ENCODE results near the gene VGLL4. TPM values are rescaled to one million over a fixed set of nuclear protein-coding genes. Genes with fewer than 3 reads are reported as not detected.
A peak's percentile ranks its signal among the peaks of the same experiment; 100 is the strongest.

Gene VGLL4
- total RNA-seq, 1 experiment from 2014 or later: 46.3 TPM

DNA sequence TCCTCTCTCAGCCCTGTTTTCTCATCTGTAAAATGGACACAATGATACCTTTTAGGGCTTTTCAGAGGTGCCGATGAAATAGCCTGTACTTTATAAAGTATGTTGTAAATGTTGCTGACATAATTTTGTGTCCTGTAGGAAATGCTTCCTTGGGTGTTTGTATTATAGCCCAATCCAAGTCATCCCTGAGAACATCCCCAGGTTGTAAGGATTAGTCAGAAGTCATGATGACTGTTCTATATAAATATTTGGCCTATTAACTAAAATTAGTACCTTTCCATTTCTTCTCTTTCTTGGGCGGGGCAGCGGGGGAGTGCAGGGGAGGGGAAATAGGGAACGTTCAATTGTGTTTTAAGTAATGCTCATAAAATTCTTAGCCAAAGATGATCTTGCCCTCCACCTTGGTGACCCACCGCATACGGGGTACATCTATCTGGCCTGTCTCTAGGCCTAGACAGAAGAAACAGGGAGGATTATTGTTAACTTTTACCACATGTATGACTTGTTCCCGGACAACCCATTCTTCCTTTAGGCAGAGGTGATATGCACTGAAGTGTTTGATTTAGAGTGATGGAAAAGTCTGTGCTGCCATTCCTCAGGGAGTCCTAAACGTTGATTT lies 120.7 kb downstream of the VGLL4 start:
- CTCF ChIA-PET: interaction anchor here (1.1 kb wide), 1 partner anchor 17 kb away, joined by 3 read pairs; no protein-coding TSS in a partner anchor
- POLR2A ChIA-PET (ENCODE audit: unreplicated experiment): interaction anchor here (0.6 kb wide), 1 partner anchor 16 kb away, joined by 3 read pairs; no protein-coding TSS in a partner anchor
- no peaks in the 10 kb centered on the region for H3K27me3 ChIP-seq (ENCODE audit: low read length)
- intact Hi-C loops (cut with micrococcal nuclease): loop anchor here (1.0 to 5.0 kb wide), 4 partner anchors 24 to 146 kb away; partner anchors contain the start of gene VGLL4
- no TSS peak for BruUV-seq (replicated peaks)
- DNase-seq (peak; percentile 76), ATAC-seq (peak; percentile 81)
- peak overlapping the region; percentile 91 for H3K27ac ChIP-seq (ENCODE audit: low read length)
- no peaks in the 10 kb centered on the region for H3K79me2 ChIP-seq (ENCODE audit: low read length)
- peak overlapping the region; percentile 41; the same call in 1 of the 2 replicates for H2AFZ ChIP-seq (ENCODE audit: low read length)
- H3K9ac ChIP-seq (ENCODE audit: low read length): peak overlapping the region; percentile 58
- H3K4me1 ChIP-seq (ENCODE audit: insufficient read depth, low read length): peaks cover 34% of the 10 kb centered on the region
- H3K4me3 ChIP-seq (ENCODE audit: low read length): no peak overlapping the region
- no peaks in the 10 kb centered on the region for H4K20me1 ChIP-seq (ENCODE audit: low read length)
- no peaks in the 10 kb centered on the region for H3F3A ChIP-seq (ENCODE audit: low read length, unreplicated experiment)
- no peaks in the 10 kb centered on the region; the same call in 1 of the 2 replicates for H3K36me3 ChIP-seq (ENCODE audit: low read depth, low read length)
- peak overlapping the region; percentile 60 for H3K4me2 ChIP-seq (ENCODE audit: low read length)
- H3K9me3 ChIP-seq (ENCODE audit: low read length): no peaks in the 10 kb centered on the region
- no peaks in the 10 kb centered on the region for H3K9me2 ChIP-seq (replicated peaks; ENCODE audit: low read length)
- TF ChIP-seq EZH2 (IDR thresholded peaks at IDR 0.05; ENCODE audit: low read length, unreplicated experiment) (no peak), EZH2phosphoT487 (IDR thresholded peaks at IDR 0.05; ENCODE audit: borderline replicate concordance, low read length) (no peak)
- TF ChIP-seq, protein P1, sequence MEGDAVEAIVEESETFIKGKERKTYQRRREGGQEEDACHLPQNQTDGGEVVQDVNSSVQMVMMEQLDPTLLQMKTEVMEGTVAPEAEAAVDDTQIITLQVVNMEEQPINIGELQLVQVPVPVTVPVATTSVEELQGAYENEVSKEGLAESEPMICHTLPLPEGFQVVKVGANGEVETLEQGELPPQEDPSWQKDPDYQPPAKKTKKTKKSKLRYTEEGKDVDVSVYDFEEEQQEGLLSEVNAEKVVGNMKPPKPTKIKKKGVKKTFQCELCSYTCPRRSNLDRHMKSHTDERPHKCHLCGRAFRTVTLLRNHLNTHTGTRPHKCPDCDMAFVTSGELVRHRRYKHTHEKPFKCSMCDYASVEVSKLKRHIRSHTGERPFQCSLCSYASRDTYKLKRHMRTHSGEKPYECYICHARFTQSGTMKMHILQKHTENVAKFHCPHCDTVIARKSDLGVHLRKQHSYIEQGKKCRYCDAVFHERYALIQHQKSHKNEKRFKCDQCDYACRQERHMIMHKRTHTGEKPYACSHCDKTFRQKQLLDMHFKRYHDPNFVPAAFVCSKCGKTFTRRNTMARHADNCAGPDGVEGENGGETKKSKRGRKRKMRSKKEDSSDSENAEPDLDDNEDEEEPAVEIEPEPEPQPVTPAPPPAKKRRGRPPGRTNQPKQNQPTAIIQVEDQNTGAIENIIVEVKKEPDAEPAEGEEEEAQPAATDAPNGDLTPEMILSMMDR (conservative IDR thresholded peaks at IDR 0.05; ENCODE audit: low read depth, low read length): no peak

DNA sequence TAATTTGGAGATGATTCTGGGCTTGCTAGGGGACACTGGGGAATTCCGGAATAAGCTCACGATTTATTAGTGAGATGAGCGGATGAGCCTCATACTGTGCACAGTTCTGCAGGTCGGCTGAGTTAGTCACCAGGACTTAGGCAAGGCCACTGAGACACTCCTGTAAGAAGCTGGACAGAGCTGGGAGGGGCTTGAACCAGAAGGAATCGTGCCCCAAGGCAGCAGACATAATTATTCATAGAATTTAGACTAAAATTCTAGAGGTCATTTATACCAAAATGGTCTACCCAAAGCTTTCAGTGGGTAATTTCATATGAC lies 121.4 kb downstream of the VGLL4 start:
- ATAC-seq: peak; percentile 67
- Histone ChIP-seq H3K4me2 (ENCODE audit: low read length) (peak overlapping the region; percentile 60), H3K27ac (ENCODE audit: low read length) (peak overlapping the region; percentile 91), H3K9me3 (ENCODE audit: low read length) (no peaks in the 10 kb centered on the region), H3K4me1 (ENCODE audit: insufficient read depth, low read length) (peaks cover 34% of the 10 kb centered on the region), H3K9ac (ENCODE audit: low read length) (peak overlapping the region; percentile 58), H3K9me2 (replicated peaks; ENCODE audit: low read length) (no peaks in the 10 kb centered on the region), H3K4me3 (ENCODE audit: low read length) (no peak overlapping the region), H2AFZ (ENCODE audit: low read length) (no peak overlapping the region), H3K27me3 (ENCODE audit: low read length) (no peaks in the 10 kb centered on the region), H3K36me3 (ENCODE audit: low read depth, low read length) (no peaks in the 10 kb centered on the region; the same call in 1 of the 2 replicates), H4K20me1 (ENCODE audit: low read length) (no peaks in the 10 kb centered on the region), H3K79me2 (ENCODE audit: low read length) (no peaks in the 10 kb centered on the region), H3F3A (ENCODE audit: low read length, unreplicated experiment) (no peaks in the 10 kb centered on the region)
- intact Hi-C loops (cut with micrococcal nuclease): loop anchor here (2.0 to 5.0 kb wide), 3 partner anchors 44 to 145 kb away; partner anchors contain the start of gene VGLL4
- peak; percentile 64 for DNase-seq
- CTCF ChIA-PET: interaction anchor here (1.1 kb wide), 1 partner anchor 18 kb away, joined by 3 read pairs; no protein-coding TSS in a partner anchor
- TF ChIP-seq EZH2phosphoT487 (IDR thresholded peaks at IDR 0.05; ENCODE audit: borderline replicate concordance, low read length) (no peak), EZH2 (IDR thresholded peaks at IDR 0.05; ENCODE audit: low read length, unreplicated experiment) (no peak)
- TF ChIP-seq, protein P1 (conservative IDR thresholded peaks at IDR 0.05; ENCODE audit: low read depth, low read length): no peak
- POLR2A ChIA-PET (ENCODE audit: unreplicated experiment): interaction anchor here (0.6 to 0.9 kb wide), 2 partner anchors 9 to 17 kb away, joined by 3 read pairs; no protein-coding TSS in a partner anchor
- no TSS peak for BruUV-seq (replicated peaks)

DNA sequence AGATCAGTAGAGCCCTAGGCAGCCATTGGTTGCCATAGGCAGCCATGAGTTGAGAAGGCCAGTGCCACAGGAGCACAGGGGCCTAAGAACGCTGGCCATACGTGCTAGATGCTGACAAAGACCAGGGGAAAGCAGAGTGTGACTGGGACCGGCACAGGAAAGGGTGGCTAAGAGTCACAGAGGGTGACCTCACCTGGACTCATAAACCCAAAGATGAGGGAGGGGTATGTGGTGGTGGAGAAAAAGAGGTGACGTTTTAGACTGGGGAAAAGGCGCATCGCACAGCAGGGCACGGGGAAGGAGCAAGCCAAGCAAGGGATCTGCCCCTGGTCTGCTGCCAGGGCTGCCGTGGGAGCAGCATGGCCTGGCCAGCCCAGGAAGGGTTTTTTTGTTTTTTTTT lies 122.5 kb downstream of the VGLL4 start:
- TF ChIP-seq, protein P1 (conservative IDR thresholded peaks at IDR 0.05; ENCODE audit: low read depth, low read length): no peak
- TF ChIP-seq EZH2 (IDR thresholded peaks at IDR 0.05; ENCODE audit: low read length, unreplicated experiment) (no peak), EZH2phosphoT487 (IDR thresholded peaks at IDR 0.05; ENCODE audit: borderline replicate concordance, low read length) (no peak)
- Histone ChIP-seq H3K4me3 (ENCODE audit: low read length) (no peak overlapping the region), H3K4me1 (ENCODE audit: insufficient read depth, low read length) (peaks cover 34% of the 10 kb centered on the region), H3K9me2 (replicated peaks; ENCODE audit: low read length) (no peaks in the 10 kb centered on the region), H3K79me2 (ENCODE audit: low read length) (no peaks in the 10 kb centered on the region), H4K20me1 (ENCODE audit: low read length) (no peaks in the 10 kb centered on the region), H3K27ac (ENCODE audit: low read length) (peak overlapping the region; percentile 91), H3K4me2 (ENCODE audit: low read length) (peak overlapping the region; percentile 6; the same call in 1 of the 2 replicates), H2AFZ (ENCODE audit: low read length) (no peak overlapping the region), H3F3A (ENCODE audit: low read length, unreplicated experiment) (no peaks in the 10 kb centered on the region), H3K9me3 (ENCODE audit: low read length) (no peaks in the 10 kb centered on the region), H3K36me3 (ENCODE audit: low read depth, low read length) (no peaks in the 10 kb centered on the region), H3K27me3 (ENCODE audit: low read length) (no peaks in the 10 kb centered on the region), H3K9ac (ENCODE audit: low read length) (no peak overlapping the region)
- ChIA-PET POLR2A (ENCODE audit: unreplicated experiment) (interaction anchor here (0.7 kb wide), 1 partner anchor 13 kb away, joined by 4 read pairs; no protein-coding TSS in a partner anchor), CTCF (no interaction called here)
- intact Hi-C loops (cut with micrococcal nuclease): loop anchor here (5.0 kb wide), 2 partner anchors 121 to 144 kb away; partner anchors contain the start of gene VGLL4
- peak; percentile 54 for DNase-seq
- no TSS peak for BruUV-seq (replicated peaks)
- peak; percentile 52 for ATAC-seq

Data from PC-3 (cell line).